NCI-H146 treated with DMSO at 0.1 percent for 48 hours (cell line): ENCODE data around the gene GLYR1.

Source experiments
- DNase-seq: peaks from one replicate; lab custom pipeline; 2025; ENCODE audit not compliant: unreplicated experiment; lab: John Stamatoyannopoulos, UW

Gene GLYR1

DNA sequence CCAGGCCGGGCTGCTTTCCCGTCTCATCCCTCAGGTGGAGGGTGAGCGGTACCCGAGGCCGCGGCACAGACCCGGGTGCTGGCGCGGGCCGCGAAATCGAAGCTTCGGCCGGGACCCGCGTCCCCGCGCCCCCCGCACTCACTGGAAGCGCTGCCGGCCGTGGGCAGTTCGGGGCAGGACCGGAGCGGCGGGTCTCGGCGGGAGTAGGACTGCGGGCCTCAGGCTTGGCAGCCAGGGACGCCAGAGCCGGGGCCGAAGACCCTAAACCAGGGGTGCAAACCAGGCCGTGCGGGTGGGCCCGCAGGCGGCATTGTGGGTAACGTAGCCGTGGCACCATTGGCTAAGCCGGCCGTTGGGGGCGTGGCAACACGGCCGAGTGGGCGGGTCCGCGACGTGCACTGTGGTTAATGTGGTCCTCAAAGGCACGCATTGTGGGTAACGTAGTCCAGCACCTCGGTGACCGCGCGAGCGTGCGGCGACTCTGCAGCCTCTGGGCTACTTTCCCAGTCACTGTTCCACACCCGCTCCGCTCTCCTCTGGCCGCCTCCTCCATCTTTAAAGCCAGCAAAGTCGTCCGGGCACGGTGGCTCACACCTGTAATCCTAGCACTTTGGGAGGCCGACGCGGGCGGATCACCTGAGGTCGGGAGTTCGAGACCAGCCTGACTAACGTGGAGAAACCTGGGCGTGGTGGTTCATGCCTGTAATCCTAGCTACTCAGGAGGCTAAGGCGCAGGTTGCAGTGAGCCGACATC lies 80.0 kb downstream of the GLYR1 start, which contains the start of gene ZNF500:
ZNF500 (minus strand) TSS at position 288 of the 754 bp plus-strand sequence. CDS start 1,184 bp downstream, outside the sequence.
- peak; percentile 96 for DNase-seq

DNA sequence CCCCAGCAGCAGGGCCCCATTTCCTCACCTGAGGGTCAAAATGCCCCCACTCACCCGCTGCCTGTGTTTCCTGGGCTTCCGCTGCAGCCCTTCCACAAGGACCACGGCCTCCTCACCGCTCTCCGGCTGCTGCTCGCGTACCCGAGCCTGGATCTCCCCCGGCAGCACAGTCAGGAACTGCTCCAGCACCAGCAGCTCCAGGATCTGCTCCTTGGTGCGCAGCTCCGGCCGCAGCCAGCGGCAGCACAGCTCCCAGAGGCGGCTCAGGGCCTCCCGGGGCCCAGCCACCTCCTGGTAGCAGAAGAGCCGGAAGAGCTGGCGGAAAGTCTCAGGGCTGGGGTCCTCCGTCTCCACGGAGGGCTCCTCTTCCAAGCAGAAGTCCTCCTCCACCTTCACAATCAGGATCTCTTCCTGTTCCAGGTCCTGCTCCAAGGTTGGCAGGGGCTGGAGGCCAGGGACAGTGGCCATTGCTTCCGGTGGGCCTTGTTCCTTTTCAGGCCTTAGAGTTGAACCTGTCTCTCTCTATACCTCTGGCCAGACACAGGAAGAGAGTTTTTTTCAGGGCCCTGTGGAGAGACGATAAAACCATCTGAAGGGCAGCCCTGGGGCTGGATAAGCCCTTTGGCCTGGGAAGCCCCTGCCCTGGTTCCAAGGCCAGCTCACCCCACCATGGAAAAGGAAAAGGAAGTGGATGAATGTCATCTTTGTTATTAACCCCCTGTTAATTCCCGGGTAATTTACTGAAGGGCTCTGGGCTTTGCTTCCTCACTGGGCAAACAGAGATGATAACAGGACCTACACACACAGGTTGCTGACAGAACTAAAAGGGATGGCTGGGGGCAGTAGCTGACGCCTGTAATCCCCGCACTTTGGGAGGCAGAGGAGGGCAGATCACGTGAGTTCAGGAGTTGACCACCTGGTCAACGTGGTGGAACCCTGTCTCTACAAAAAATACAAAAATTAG lies 81.3 kb downstream of the GLYR1 start:
- peak; percentile 9 for DNase-seq

DNA sequence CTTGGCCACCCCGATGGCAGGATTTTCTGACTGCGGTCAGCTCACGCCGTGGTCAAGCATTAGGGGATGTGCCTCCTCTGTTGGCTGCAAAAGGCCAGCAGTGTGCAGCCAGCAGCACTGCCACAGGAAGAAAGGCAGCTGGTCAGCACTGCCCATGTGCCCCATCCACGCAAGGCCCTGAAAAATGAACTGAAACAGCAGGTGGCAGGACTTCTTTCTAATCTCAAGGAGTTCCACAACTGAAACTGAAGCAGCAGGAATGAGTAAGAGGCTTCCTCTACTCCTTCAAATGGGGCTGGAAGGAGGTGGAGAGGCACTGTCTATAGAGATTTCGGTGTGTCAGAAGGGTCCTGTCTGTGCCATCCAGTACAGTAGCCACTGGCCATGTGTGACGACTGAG lies 83.3 kb downstream of the GLYR1 start:
- no peak for DNase-seq

DNA sequence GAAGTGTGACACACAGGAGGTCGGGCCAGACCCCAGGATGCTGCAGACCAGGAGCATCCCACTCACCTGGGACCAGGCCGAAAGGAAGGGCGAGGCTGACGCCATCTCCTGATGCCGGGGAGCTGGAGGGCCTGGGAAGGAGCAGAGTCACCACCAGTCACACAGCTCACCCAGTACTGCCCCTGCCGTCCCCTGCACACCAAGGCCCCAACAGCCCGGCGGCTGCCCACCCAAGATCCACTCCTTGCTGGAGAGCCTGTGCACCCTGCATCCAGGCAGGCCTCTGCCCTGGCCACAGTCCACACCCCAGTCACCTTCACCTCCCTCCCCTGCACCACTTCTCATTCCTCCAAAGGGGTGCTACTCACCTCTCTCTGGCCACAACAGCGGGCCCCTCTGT lies 84.9 kb downstream of the GLYR1 start:
- DNase-seq: no peak

DNA sequence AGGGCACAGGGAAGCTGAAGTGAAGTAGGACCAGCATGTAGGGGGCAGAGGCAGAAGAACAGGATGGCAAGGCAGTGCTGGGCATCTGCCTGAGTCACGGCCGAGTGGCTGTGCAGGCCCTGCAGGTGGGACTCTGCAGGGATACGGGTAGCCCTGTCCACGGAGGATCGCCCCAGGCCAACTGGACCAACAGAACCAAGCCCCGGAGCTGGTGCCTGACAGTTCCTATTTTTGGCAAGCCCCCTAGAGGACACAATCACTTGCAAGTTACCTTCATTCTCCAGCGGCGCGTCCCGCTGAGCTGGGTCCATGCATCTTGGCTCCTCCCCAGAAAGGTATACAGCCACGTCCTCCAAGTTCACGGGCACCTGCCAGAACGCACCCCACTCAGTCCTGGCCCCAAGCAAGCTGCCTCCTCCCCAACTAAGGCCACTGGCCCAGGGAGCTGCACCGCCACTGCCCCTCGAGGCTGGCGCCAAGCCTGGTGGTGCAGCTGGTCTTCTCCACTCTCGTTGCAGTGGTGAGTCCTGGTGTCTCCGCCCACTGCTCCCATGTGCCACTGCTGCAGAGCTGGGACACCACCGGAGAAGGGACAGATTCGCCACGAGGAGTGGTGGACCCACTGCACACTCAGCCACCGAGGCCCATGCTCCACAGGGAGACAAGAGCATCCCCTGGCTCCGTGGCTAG lies 86.7 kb downstream of the GLYR1 start:
- DNase-seq: no peak

DNA sequence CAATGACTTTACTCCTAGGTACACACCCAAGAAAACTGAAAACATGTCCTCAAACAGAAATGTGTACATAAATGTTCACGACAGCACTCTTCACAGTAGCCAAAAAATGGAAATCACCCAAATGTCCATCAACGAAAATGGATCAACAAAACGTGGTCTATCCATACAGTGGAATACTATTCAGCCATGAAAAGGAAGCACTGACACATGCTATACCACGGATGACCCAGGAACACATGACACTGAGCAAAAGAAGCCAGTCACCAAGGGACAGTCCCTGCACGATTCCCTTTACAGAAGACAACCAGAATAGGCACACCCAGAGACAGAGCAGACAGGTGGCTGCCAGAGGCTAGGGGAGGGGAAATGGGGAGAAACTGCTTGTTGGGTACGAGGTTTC lies 91.4 kb downstream of the GLYR1 start:
- DNase-seq: no peak

DNA sequence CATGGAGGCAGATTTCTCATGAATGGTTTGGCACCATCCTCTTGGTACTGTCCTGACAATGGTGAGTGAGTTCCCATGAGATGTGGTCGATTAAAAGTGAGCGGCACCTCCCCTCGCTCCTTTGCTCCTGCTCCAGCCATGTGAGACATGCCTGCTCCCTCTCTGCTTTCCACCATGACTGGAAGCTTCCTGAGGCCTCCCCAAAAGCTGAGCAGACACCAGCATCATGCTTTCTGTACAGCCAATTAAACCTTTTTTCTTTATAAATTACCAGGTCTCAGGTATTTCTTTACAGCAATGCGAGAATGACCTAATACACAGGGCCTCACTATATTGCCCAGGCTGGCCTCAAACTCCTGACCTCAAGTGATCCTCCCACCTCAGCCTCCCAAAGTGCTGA lies 92.2 kb downstream of the GLYR1 start:
- DNase-seq: no peak

DNA sequence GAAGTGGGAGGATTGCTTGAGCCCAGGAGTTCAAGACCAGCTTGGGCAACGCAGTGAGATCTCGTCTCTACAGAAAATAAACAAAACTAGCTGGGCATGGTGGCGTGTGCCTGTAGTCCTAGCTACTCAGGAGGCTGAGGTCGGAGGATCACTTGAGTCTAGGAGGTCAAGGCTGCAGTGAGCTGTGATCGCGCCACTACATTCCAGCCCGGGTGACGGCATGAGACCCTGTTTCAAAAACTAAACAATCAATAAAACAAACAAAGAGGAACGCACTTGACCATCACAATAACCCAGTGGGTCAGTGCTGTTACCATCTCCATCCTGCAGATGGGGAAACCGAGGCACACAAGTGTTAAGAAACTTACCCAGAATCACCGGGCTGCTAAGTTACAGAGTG lies 93.9 kb downstream of the GLYR1 start:
- no peak for DNase-seq
